A172 (cell line): ENCODE results near the gene AMBRA1. TPM values are rescaled to one million over a fixed set of nuclear protein-coding genes. Genes with fewer than 3 reads are reported as not detected.

Experiments used
- DNase-seq: peaks from one replicate; pipeline ENCODE4 v3.0.0-alpha.2; 2015; ENCODE audit warnings: low spot score
- total RNA-seq: library from RNA; depleted of rRNA; stranded (reverse); fragments of >200 nt; shearing (Covaris generic); gene quantifications from 2 replicates; pipeline ENCODE4 v1.2.3, GENCODE V29; 2014; rRNA removed

Gene AMBRA1
- total RNA-seq, 1 experiment from 2014 or later, result 44.3 TPM

DNA sequence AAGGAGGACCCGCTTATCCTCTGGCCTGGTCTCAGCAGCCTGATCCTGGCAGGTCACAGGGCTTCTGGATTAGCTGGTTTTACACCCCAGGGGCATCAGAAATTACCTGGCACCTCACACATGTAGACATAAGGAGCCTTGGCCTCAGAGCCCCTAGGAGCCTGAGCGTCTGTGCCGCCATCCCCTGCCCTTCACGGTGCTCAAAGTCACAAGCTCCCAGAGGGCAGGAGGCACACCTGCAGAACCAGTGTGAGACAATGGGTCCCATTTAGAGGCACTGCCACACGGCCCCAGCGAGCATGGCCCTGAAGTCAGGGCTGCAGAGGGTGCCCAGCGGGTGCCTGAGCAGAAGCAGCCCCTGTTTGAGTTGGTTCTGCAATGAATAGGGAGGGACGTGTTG is 242.7 kb downstream of the AMBRA1 start:
- no peak for DNase-seq

DNA sequence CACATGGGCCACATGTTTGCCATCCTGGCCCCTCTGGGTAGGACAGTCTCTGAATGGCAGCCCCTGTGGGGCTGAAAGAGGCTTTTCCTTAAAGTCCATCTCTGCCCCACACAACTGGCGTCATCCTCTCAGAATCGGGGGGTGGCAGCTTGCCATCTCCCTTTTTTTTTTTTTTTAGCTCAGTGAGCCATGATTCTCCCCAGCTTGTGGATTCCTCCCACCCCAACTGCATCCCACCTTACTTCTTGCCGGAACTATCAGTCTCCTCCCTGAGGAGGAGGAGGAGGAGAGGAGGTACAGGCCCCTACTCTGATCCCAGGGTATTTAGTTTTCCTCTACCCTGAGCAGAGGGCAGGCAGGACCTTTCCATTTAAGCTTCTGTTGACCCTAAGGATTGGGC is 243.1 kb downstream of the AMBRA1 start:
- DNase-seq, result no peak

GRCh38 chr11:46348566-46349401 is 245.0 kb downstream of the AMBRA1 start:
- no peak for DNase-seq

DNA sequence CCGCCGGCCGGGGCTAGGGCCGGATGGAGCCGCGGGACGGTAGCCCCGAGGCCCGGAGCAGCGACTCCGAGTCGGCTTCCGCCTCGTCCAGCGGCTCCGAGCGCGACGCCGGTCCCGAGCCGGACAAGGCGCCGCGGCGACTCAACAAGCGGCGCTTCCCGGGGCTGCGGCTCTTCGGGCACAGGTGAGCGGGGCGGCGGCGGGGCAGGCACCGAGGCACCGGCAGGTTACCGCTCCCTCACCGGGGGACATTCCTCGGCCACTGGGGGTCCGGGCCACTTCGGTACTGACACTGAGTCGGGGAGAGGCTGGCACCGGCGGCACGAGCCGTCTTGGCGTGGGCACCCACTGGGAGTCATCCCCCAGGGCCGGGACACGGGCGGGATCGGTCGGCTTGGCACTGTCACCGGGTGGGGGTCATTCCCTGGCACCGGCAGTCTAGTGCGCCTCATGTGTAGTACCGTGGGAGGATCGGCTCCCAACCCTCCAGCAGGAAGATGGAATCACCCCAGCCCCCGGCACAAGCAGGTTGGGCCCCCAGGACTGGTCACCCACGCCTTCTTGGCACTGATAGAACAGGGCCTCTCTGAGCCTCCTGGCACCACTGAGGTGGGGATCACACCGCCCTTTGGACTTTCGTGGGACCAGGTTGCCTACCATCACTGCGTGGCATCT is 246.0 kb downstream of the AMBRA1 start:
- DNase-seq, result no peak

GRCh38 chr11:46346886-46347636 is 246.8 kb downstream of the AMBRA1 start, which contains the start of gene DGKZ:
Gene DGKZ (plus strand): TSS chr11:46347463. CDS start chr11:46347660, 197 bp downstream.
- peak; percentile 56 for DNase-seq

Other genes starting within 250 kb of the AMBRA1 start
- gene DGKZ, start 246.6 kb downstream of the AMBRA1 start, total RNA-seq, result 88.1 and 89.0 TPM in 2 replicates
- 8.9 and 13.3 TPM in 2 replicates for gene MDK, start 212.4 kb downstream of the AMBRA1 start, total RNA-seq
- gene CHRM4, start 202.2 kb downstream of the AMBRA1 start, total RNA-seq, result 4.0 and 5.5 TPM in 2 replicates
- gene HARBI1, start 23.2 kb upstream of the AMBRA1 start, total RNA-seq, result 5.2 and 7.4 TPM in 2 replicates
- 66.5 and 93.3 TPM in 2 replicates for gene ATG13, start 23.5 kb upstream of the AMBRA1 start, total RNA-seq
- gene ARHGAP1, start 106.6 kb upstream of the AMBRA1 start, total RNA-seq, result 44.0 and 47.6 TPM in 2 replicates
- gene ZNF408, start 107.0 kb upstream of the AMBRA1 start, total RNA-seq, result 7.9 and 14.2 TPM in 2 replicates
- gene F2, start 125.2 kb upstream of the AMBRA1 start, total RNA-seq, result not detected in 2 replicates